ENCODE results near the gene KRT28.

DNA sequence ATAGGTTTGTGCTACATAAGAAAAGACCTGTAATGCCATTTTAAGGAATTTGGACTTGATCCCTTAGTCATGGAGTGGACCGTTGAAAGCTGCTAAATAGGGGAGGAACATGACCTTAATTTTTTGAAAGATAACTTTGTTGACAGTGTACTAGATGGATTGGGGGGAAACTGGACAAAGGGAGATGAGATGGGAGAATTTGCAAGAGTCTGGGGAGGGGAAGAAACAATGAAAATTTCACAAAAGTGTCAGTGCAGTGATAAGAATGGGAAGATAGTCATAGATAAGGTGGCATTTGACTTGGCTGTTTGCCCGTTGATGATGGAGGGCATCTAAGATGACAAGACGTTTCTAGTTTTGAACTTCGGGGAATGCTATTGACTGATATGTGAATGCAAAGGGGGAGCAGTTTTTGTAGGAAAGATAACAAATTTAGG is 44.9 kb upstream of the KRT28 start:
- TF ChIP-seq, protein P1, sequence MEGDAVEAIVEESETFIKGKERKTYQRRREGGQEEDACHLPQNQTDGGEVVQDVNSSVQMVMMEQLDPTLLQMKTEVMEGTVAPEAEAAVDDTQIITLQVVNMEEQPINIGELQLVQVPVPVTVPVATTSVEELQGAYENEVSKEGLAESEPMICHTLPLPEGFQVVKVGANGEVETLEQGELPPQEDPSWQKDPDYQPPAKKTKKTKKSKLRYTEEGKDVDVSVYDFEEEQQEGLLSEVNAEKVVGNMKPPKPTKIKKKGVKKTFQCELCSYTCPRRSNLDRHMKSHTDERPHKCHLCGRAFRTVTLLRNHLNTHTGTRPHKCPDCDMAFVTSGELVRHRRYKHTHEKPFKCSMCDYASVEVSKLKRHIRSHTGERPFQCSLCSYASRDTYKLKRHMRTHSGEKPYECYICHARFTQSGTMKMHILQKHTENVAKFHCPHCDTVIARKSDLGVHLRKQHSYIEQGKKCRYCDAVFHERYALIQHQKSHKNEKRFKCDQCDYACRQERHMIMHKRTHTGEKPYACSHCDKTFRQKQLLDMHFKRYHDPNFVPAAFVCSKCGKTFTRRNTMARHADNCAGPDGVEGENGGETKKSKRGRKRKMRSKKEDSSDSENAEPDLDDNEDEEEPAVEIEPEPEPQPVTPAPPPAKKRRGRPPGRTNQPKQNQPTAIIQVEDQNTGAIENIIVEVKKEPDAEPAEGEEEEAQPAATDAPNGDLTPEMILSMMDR (IDR thresholded peaks at IDR 0.05): no peak
- no peak for TF ChIP-seq EZH2phosphoT487 (IDR thresholded peaks at IDR 0.05)
- TF ChIP-seq EZH2 (IDR thresholded peaks at IDR 0.05): no peak

All from neural progenitor cell (in vitro differentiated cells).